T-cell (primary cell): ENCODE measurements around the gene NAV2. TPM values are rescaled to one million over a fixed set of nuclear protein-coding genes. Genes with fewer than 3 reads are reported as not detected.

ENCODE experiments used
- ATAC-seq, 4 experiments: fragments of 200-7000 bp in 3 of 4; fragments of 150-1000 bp in 1 of 4; cut with Tn5 transposase; replicated peaks in 1 of 4; 1 replicate in 3 of 4; 2 replicates in 1 of 4; pipeline ENCODE4 v1.10.0; 2021; ENCODE audit warnings: moderate library complexity in 3 of 4, mild to moderate bottlenecking in 2 of 4, moderate number of reproducible peaks in 1 of 4
- CTCF ChIA-PET, 2 donors: fragments of 300-600 bp; sonication (Branson Sonifier 250); formaldehyde crosslinking; loops; one replicate each; lab custom pipeline; 2022; ENCODE audit warnings: antibody characterized with exemption in 2 of 2; lab: Charles Lee
- POLR2A ChIA-PET, 2 donors: fragments of 300-600 bp; sonication (Branson Sonifier 250); formaldehyde crosslinking; loops; one replicate each; lab custom pipeline; 2022; ENCODE audit warnings: antibody characterized with exemption in 2 of 2; lab: Charles Lee
- DNase-seq, 35 experiments: peaks; one replicate each; pipeline versions ENCODE4 v3.0.0 to v3.0.0-alpha.2; 2013 to 2023
- H3K27ac ChIP-seq: one replicate; pipeline ENCODE4 v1.5.1; 2013; ENCODE audit warnings: low read length
- H3K27me3 ChIP-seq, 2 experiments: replicated peaks in 1 of 2; 1 replicate in 1 of 2; 2 replicates in 1 of 2; pipeline versions ENCODE4 v1.6.1 to v1.7.0; 2013; ENCODE audit warnings: low read length in 1 of 2, mixed read lengths in 1 of 2; ENCODE audit not compliant: control insufficient read depth in 2 of 2, insufficient read depth in 2 of 2; ENCODE audit errors: extremely low read depth in 1 of 2
- H3K36me3 ChIP-seq, 2 donors: 1 replicate in 1 of 2; 2 replicates in 1 of 2; pipeline versions ENCODE4 v1.6.1 to v1.7.0; 2013; ENCODE audit warnings: low read length in 1 of 2; ENCODE audit not compliant: control insufficient read depth in 2 of 2, insufficient read depth in 1 of 2; ENCODE audit errors: extremely low read depth in 1 of 2
- H3K4me1 ChIP-seq, 2 experiments: 1 replicate in 1 of 2; 2 replicates in 1 of 2; pipeline versions ENCODE4 v1.6.1 to v1.7.0; 2013; ENCODE audit warnings: low read length in 2 of 2, mixed read lengths in 1 of 2; ENCODE audit not compliant: insufficient read depth in 2 of 2, control insufficient read depth in 1 of 2; ENCODE audit errors: extremely low read depth in 1 of 2
- H3K4me3 ChIP-seq, 2 donors: 1 replicate in 1 of 2; 2 replicates in 1 of 2; pipeline versions ENCODE4 v1.5.1 to v1.7.0; 2013; ENCODE audit warnings: mild to moderate bottlenecking in 2 of 2, low read length in 1 of 2, moderate library complexity in 1 of 2; ENCODE audit not compliant: control insufficient read depth in 1 of 2; ENCODE audit errors: extremely low read depth in 1 of 2
- H3K9me3 ChIP-seq: 2 replicates; pipeline ENCODE4 v1.7.0; 2013
- H3K27ac Mint-ChIP-seq, 2 donors: one replicate each; pipeline ENCODE4 v1.8.0; 2020 to 2021; ENCODE audit warnings: mild to moderate bottlenecking in 2 of 2, mixed read lengths in 2 of 2
- H3K27me3 Mint-ChIP-seq, 2 donors: one replicate each; pipeline ENCODE4 v1.8.0; 2021 to 2022; ENCODE audit warnings: mixed read lengths in 2 of 2
- H3K36me3 Mint-ChIP-seq: one replicate; pipeline ENCODE4 v1.8.0; 2021; ENCODE audit warnings: mixed read lengths
- H3K4me1 Mint-ChIP-seq, 3 donors: one replicate each; pipeline ENCODE4 v1.8.0; 2020 to 2022; ENCODE audit warnings: mixed read lengths in 3 of 3, mild to moderate bottlenecking in 1 of 3
- H3K4me3 Mint-ChIP-seq, 3 donors: one replicate each; pipeline ENCODE4 v1.8.0; 2020 to 2022; ENCODE audit warnings: mild to moderate bottlenecking in 3 of 3, mixed read lengths in 3 of 3, moderate library complexity in 3 of 3
- H3K9me3 Mint-ChIP-seq, 3 donors: one replicate each; pipeline ENCODE4 v1.8.0; 2020 to 2022; ENCODE audit warnings: mixed read lengths in 3 of 3
- whole genome bisulfite sequencing: methylation state at CpG from one replicate; pipeline ENCODE4 v1.1.5; 2013; ENCODE audit warnings: missing lambda C conversion rate; ENCODE audit not compliant: insufficient coverage; 5-methylcytosine and 5-hydroxymethylcytosine counted together
- total RNA-seq, 35 experiments: library from RNA in 6 of 35; stranded (reverse) in 6 of 35; fragments of 120-200 nt in 1 of 35; gene quantifications; one replicate each; pipeline versions ENCODE4 v1.2.1 to v1.2.4 and lab custom pipeline; 2013 to 2026

The NAV2 gene
- total RNA-seq, 5 donors from 2014 or later (not counting 1 experiment from before 2014, with no cell fraction given) = 0.55 to 3.0 (median 1.8) TPM

- DNase-seq (no peak), ATAC-seq (no peak)
- Mint-ChIP-seq H3K36me3 (no peaks in the 10 kb centered on the region), H3K4me1 (no peaks in the 10 kb centered on the region), H3K9me3 (no peaks in the 10 kb centered on the region), H3K27ac (no peak overlapping the region), H3K27me3 (peaks cover 0 to 3% of the 10 kb centered on the region in 2 donors), H3K4me3 (no peak overlapping the region)
- no peaks in the 10 kb centered on the region for H3K4me1 ChIP-seq
- no peaks in the 10 kb centered on the region for H3K9me3 ChIP-seq
- WGBS = no CpG with 5 or more reads among the region's 1 CpG
- no peaks in the 10 kb centered on the region for H3K36me3 ChIP-seq
- H3K27me3 ChIP-seq = no peaks in the 10 kb centered on the region
- POLR2A ChIA-PET = no interaction called here
- H3K4me3 ChIP-seq = no peak overlapping the region
- CTCF ChIA-PET = interaction anchor here in 1 of 2 donors (0.8 kb wide), 1 partner anchor 1002 kb away, joined by 3 read pairs; no protein-coding TSS in a partner anchor
- no peak overlapping the region for H3K27ac ChIP-seq
Observed at GRCh38 chr11:20054584-20054983, 341.9 kb downstream of the NAV2 start.

DNA sequence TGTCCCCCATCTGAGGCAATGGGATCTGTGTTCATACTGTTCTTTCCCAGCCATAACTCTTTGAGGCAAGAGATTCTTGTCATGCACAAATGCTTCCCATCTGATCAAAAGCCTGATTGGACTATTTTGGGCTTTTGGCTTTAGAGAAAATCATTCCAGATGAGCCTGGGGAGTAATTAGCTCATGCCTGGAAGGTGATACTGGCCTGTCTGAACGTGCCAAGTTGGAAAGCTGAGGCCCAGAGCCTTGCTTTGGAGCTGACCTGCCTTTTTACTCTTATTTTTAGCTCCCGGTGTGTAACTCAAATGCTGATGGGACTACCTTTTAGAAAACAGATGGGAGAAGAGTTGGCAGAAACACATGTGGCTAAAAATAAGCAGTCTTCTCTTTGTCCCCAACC is 342.7 kb downstream of the NAV2 start:
- Histone ChIP-seq H3K9me3 (no peaks in the 10 kb centered on the region), H3K4me1 (no peaks in the 10 kb centered on the region), H3K4me3 (no peak overlapping the region), H3K36me3 (no peaks in the 10 kb centered on the region), H3K27me3 (no peaks in the 10 kb centered on the region), H3K27ac (no peak overlapping the region)
- Mint-ChIP-seq H3K4me1 (no peaks in the 10 kb centered on the region), H3K36me3 (no peaks in the 10 kb centered on the region), H3K9me3 (no peaks in the 10 kb centered on the region), H3K27ac (no peak overlapping the region), H3K27me3 (peaks cover 0 to 3% of the 10 kb centered on the region in 2 donors), H3K4me3 (no peak overlapping the region)
- WGBS = 20% methylated on average over 1 of the region's 2 CpGs
- ChIA-PET POLR2A (no interaction called here), CTCF (no interaction called here)
- ATAC-seq = no peak
- DNase-seq = no peak

DNA sequence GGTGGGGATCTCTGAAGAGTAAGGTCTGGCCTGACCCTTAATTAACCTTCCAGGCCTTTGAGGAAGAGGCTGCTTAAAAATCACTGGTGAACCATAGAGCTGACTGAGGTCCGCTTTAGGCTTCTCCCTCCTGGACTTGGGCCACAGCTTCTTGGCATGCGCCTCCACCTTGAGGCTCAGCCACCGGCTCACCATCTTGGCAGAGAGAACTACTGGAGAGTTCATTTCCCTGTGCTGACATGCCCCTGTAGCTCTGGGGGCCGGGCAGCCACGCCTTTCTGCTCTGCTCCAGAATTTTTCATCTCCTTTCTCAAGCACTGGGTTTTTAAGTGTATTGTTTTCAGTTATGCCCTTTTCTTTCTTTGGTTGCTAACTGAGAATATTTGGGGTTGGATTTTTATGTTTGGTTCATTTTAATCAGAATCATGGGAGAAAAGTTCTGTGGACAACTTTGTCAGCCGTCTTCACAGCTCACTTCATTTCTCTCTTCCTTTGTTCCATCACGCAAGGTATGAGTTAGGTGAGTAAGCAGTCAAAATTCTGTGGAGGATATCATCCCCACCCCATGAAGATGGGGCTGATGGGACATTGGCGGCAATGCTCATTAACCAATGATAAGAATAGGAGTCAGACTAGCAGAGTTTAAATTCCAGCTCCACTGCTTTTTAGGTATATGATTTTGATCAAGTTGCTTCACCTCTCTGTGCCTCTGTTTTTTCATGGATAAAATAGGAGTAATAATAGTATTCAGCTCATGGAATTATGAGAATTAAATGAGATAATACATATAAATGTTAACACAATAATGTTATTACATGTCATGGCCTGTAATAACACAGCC is 343.7 kb downstream of the NAV2 start:
- ChIA-PET POLR2A (no interaction called here), CTCF (interaction anchor here in 1 of 2 donors (0.5 kb wide), 1 partner anchor 11 kb away, joined by 3 read pairs; no protein-coding TSS in a partner anchor)
- Mint-ChIP-seq H3K4me1 (no peaks in the 10 kb centered on the region), H3K36me3 (no peaks in the 10 kb centered on the region), H3K27ac (no peak overlapping the region), H3K4me3 (no peak overlapping the region), H3K27me3 (peaks cover 0 to 3% of the 10 kb centered on the region in 2 donors), H3K9me3 (no peaks in the 10 kb centered on the region)
- no peaks in the 10 kb centered on the region for H3K27me3 ChIP-seq
- no peaks in the 10 kb centered on the region for H3K4me1 ChIP-seq
- whole genome bisulfite sequencing = 86% methylated on average over 4 of the region's 8 CpGs
- DNase-seq = no peak
- no peaks in the 10 kb centered on the region for H3K9me3 ChIP-seq
- ATAC-seq = no peak
- H3K27ac ChIP-seq = no peak overlapping the region
- H3K4me3 ChIP-seq = no peak overlapping the region
- H3K36me3 ChIP-seq = no peaks in the 10 kb centered on the region

- no peaks in the 10 kb centered on the region for H3K36me3 Mint-ChIP-seq
- no peak overlapping the region for H3K27ac ChIP-seq
- ChIA-PET POLR2A (no interaction called here), CTCF (interaction anchor here in 1 of 2 donors (0.5 kb wide), 1 partner anchor 10 kb away, joined by 3 read pairs; no protein-coding TSS in a partner anchor)
- H3K4me3 Mint-ChIP-seq = no peak overlapping the region
- H3K9me3 ChIP-seq = no peaks in the 10 kb centered on the region
- peaks cover 0 to 3% of the 10 kb centered on the region in 2 donors for H3K27me3 Mint-ChIP-seq
- no peak overlapping the region for H3K4me3 ChIP-seq
- ATAC-seq (no peak), DNase-seq (no peak)
- H3K36me3 ChIP-seq = no peaks in the 10 kb centered on the region
- 91% methylated on average over 6 of the region's 8 CpGs for WGBS
- no peaks in the 10 kb centered on the region for H3K4me1 Mint-ChIP-seq
- no peak overlapping the region for H3K27ac Mint-ChIP-seq
- H3K4me1 ChIP-seq = no peaks in the 10 kb centered on the region
- H3K9me3 Mint-ChIP-seq = no peaks in the 10 kb centered on the region
- H3K27me3 ChIP-seq = no peaks in the 10 kb centered on the region
Observed at GRCh38 chr11:20056950-20057943, 344.6 kb downstream of the NAV2 start.

DNA sequence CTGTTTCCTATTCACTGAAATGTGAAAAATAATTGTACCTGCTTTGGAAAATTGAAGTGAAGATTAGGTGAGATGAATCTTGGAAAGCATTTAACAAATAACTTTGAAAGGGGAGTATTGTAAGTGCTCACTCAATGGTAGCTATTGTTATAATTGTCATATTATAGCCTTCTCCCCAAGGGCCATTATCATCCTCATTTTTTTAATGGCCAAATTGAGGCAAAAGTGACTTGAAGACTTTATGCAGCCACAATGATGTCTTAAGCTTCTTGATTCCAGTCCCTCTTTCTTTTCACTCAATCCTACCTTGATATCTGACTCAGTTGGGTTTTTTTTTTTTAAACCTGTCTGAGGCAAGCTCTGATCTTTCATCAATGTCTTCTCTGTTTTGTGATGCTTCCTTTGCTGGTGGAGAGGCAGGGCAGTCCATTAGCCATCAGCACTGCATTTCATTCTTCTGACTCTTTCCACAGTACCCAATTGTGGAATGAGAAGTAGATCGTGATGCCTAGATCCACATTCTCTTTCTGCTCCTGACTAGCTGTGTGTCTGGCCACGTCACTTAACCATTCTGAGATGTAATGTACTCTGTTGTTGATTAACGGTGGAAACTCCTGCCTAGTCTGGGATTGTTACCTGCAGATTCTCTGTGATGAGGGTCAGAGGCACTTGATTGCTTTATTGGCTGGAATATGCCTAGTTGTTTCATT is 346.3 kb downstream of the NAV2 start:
- Histone ChIP-seq H3K9me3 (no peaks in the 10 kb centered on the region), H3K27me3 (no peaks in the 10 kb centered on the region), H3K36me3 (no peaks in the 10 kb centered on the region), H3K4me3 (no peak overlapping the region), H3K4me1 (no peaks in the 10 kb centered on the region), H3K27ac (no peak overlapping the region)
- ATAC-seq (no peak), DNase-seq (no peak)
- no CpG with 5 or more reads among the region's 3 CpGs for WGBS
- POLR2A ChIA-PET = no interaction called here
- H3K4me3 Mint-ChIP-seq = no peak overlapping the region
- H3K4me1 Mint-ChIP-seq = no peaks in the 10 kb centered on the region
- no peaks in the 10 kb centered on the region for H3K27me3 Mint-ChIP-seq
- H3K27ac Mint-ChIP-seq = no peak overlapping the region
- CTCF ChIA-PET = no interaction called here
- no peaks in the 10 kb centered on the region for H3K36me3 Mint-ChIP-seq
- no peaks in the 10 kb centered on the region for H3K9me3 Mint-ChIP-seq

DNA sequence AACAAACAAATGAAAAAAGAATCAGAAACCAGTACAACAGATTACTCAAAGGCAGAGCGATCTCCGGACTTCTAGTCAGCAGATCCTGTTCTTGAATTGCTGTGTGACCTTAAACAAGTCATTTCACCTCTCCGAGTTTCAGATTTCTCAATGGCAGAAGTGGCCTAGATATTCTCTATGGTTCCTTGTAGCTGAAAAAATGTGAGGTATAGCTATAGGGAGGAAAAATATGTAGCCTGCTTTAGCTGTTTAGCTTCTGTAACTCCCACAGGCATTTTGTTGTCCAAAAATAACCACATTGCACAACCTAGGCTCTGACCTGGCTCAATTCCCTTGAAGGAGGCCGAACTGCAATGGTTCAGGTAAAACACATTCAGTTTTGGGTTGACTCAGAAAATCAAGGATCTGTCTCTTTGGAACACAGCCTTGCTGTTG is 347.0 kb downstream of the NAV2 start:
- Histone ChIP-seq H3K9me3 (no peaks in the 10 kb centered on the region), H3K27ac (no peak overlapping the region), H3K36me3 (no peaks in the 10 kb centered on the region), H3K4me3 (no peak overlapping the region), H3K4me1 (no peaks in the 10 kb centered on the region), H3K27me3 (no peaks in the 10 kb centered on the region)
- ChIA-PET CTCF (no interaction called here), POLR2A (no interaction called here)
- 69% methylated on average over 2 of the region's 4 CpGs for WGBS
- DNase-seq = no peak
- Mint-ChIP-seq H3K9me3 (no peaks in the 10 kb centered on the region), H3K27me3 (no peaks in the 10 kb centered on the region), H3K36me3 (no peaks in the 10 kb centered on the region), H3K4me3 (no peak overlapping the region), H3K4me1 (no peaks in the 10 kb centered on the region), H3K27ac (no peak overlapping the region)
- no peak for ATAC-seq
